Naive thymus-derived CD8-positive, alpha-beta T cell (primary cell): ENCODE results near the gene ATXN1L. TPM values are rescaled to one million over a fixed set of nuclear protein-coding genes. Genes with fewer than 3 reads are reported as not detected.
"Not testable (repeated sequence)": the region's sequence is repeated elsewhere in the genome, so short reads cannot be mapped to it uniquely, and the experiment has no call there.

Source experiments
- ATAC-seq, 2 donors: fragments of 150-1000 bp; cut with Tn5 transposase in 1 of 2; sonication (Bioruptor Pico), chemical (Tn5 transposase) in 1 of 2; 1 replicate in 1 of 2; 2 replicates in 1 of 2; pipeline ENCODE4 v1.10.0; 2021; ENCODE audit warnings: mild to moderate bottlenecking in 2 of 2, moderate library complexity in 2 of 2
- POLR2A ChIA-PET: fragments of 350-600 bp; sonication (Branson Sonifier 250); formaldehyde crosslinking; loops from one replicate; lab custom pipeline; 2021; ENCODE audit warnings: antibody characterized with exemption; lab: Charles Lee
- DNase-seq, 10 donors: peaks; one replicate each; pipeline versions ENCODE4 v3.0.0 to v3.0.0-alpha.2; 2020 to 2022
- H3K27ac Mint-ChIP-seq, 10 donors: one replicate each; pipeline ENCODE4 v1.8.0; 2020 to 2022; ENCODE audit warnings: mild to moderate bottlenecking in 10 of 10, mixed read lengths in 10 of 10, moderate library complexity in 4 of 10, inconsistent platforms in 1 of 10
- H3K27me3 Mint-ChIP-seq, 5 donors: one replicate each; pipeline ENCODE4 v1.8.0; 2021 to 2022; ENCODE audit warnings: mixed read lengths in 5 of 5
- H3K36me3 Mint-ChIP-seq, 3 donors: one replicate each; pipeline ENCODE4 v1.8.0; 2020 to 2022; ENCODE audit warnings: mixed read lengths in 3 of 3, mild to moderate bottlenecking in 2 of 3, inconsistent platforms in 1 of 3
- H3K4me1 Mint-ChIP-seq, 4 donors: one replicate each; pipeline ENCODE4 v1.8.0; 2021 to 2022; ENCODE audit warnings: mixed read lengths in 4 of 4
- H3K4me3 Mint-ChIP-seq, 10 donors: one replicate each; pipeline ENCODE4 v1.8.0; 2020 to 2022; ENCODE audit warnings: mild to moderate bottlenecking in 10 of 10, mixed read lengths in 10 of 10, moderate library complexity in 6 of 10, inconsistent platforms in 1 of 10
- H3K9me3 Mint-ChIP-seq, 9 donors: one replicate each; pipeline ENCODE4 v1.8.0; 2020 to 2022; ENCODE audit warnings: mixed read lengths in 9 of 9, mild to moderate bottlenecking in 3 of 9, inconsistent platforms in 1 of 9, moderate library complexity in 1 of 9
- polyA plus RNA-seq, 3 donors: library from polyadenylated mRNA; unstranded; fragments of 300-500 nt; fragmentation: Illumina TruSeq; gene quantifications; one replicate each; pipeline ENCODE4 v1.2.3, GENCODE V29; 2021
- total RNA-seq, 8 experiments: library from RNA in 2 of 8; stranded (reverse) in 2 of 8; gene quantifications; one replicate each; pipeline ENCODE4 v1.2.3 and lab custom pipeline; 2021 to 2026

The ATXN1L gene, protein sequence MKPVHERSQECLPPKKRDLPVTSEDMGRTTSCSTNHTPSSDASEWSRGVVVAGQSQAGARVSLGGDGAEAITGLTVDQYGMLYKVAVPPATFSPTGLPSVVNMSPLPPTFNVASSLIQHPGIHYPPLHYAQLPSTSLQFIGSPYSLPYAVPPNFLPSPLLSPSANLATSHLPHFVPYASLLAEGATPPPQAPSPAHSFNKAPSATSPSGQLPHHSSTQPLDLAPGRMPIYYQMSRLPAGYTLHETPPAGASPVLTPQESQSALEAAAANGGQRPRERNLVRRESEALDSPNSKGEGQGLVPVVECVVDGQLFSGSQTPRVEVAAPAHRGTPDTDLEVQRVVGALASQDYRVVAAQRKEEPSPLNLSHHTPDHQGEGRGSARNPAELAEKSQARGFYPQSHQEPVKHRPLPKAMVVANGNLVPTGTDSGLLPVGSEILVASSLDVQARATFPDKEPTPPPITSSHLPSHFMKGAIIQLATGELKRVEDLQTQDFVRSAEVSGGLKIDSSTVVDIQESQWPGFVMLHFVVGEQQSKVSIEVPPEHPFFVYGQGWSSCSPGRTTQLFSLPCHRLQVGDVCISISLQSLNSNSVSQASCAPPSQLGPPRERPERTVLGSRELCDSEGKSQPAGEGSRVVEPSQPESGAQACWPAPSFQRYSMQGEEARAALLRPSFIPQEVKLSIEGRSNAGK
- total RNA-seq (10 to 100 TPM; 34.2 to 35.6 TPM), polyA plus RNA-seq (1 to 10 TPM; 4.8 to 8.5 (median 7.5) TPM), total RNA-seq (lab: John Stamatoyannopoulos, UW) (58.3 to 129 (median 84.9) reads per million in 6 experiments)

DNA sequence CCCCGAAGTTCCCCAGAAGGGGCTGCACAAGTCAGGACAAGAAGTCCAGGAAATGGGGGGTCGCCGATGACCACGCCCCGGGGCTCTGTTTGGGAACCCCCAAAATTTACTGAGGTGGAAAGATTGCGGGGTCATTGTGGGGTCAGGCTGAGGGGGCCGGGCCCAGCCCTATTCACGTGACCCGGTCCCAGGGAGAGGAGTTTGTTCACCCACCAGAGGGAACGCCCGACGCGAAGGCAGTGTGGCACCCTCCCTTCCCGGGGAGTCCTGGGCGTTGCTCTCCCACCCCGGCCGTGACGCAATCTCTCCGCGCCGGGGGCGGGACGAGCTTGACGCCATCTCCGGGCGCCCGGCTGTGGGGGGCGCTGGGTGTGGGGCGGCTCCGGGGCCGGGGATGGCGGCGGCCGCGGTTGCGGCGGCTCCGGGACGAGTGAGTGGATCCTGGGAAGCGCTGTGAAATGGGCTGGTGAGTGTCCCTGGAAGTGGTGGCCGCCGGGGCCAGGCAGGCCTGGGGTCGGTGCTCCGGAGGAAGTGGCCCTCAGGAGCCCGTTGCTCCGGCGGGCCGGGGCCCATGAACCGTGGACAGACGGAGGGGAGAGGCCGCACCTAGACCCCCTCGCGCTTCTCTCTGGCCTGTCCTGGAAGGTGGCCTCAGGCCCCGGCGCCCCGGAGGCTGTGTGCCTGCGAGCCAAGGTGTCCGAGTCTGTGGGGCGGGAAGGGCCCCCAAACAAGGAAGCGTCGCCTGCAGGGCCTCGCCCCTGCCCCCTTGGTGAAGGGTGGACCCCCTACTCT is at the start of gene ATXN1L:
ATXN1L (plus strand) TSS at position 338 of the 792 bp plus-strand sequence. CDS start 3,765 bp downstream, outside the sequence.
- DNase-seq (peak; percentile 88 to 97 (median 95)), ATAC-seq (peak; percentile 95 to 97)
- peak within 1 kb of the TSS; percentile 90 to 96 (median 92) for H3K4me3 Mint-ChIP-seq
- no peaks in the 10 kb centered on the region for H3K27me3 Mint-ChIP-seq
- H3K36me3 Mint-ChIP-seq, result peaks cover 0 to 33% (median 12%) of the 10 kb centered on the region in 3 donors
- no peaks in the 10 kb centered on the region for H3K9me3 Mint-ChIP-seq
- POLR2A ChIA-PET, result interaction anchor here (0.7 to 3.9 kb wide), 10 partner anchors 26 to 53 kb away, joined by 3 to 35 read pairs (median 6); partner anchors contain the start of genes AP1G1, IST1 and ZNF821
- peak within 1 kb of the TSS; percentile 92 to 99 (median 98) for H3K27ac Mint-ChIP-seq
- peaks cover 15 to 47% (median 41%) of the 10 kb centered on the region in 4 donors for H3K4me1 Mint-ChIP-seq

DNA sequence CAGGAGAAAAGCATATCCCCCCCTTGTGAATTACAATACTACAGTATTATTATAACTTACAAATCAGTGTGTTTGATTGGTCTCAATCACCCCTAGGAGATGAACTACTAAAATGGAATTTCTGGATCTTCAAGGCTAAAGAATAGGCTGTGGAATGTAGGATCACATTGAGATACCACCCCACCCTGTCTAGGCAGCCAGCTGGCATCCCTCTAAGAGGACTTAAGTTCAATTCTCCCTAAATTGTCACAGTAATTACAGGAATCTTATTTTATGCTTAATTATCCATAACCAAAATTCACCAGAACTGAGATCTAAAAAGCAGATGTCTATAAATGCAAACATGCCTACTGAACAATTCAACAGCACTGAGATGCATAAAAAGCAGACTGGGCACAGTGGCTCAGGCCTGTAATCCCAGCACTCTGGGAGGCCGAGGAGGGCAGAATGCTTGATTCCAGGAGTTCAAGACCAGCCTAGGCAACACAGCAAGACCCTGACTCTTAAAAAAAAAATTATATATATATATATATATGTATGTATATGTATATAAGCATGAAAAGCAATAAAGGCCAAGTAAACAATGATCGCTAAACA is 49.2 kb upstream of the ATXN1L start:
- no peaks in the 10 kb centered on the region for H3K27me3 Mint-ChIP-seq
- DNase-seq, result no peak
- H3K4me1 Mint-ChIP-seq, result peaks cover 19 to 68% (median 58%) of the 10 kb centered on the region in 4 donors
- peaks cover 0 to 52% (median 3%) of the 10 kb centered on the region in 3 donors for H3K36me3 Mint-ChIP-seq
- peak overlapping the region in 5 of 10 donors; percentile 4 to 56 (median 18) for H3K4me3 Mint-ChIP-seq
- peak overlapping the region; percentile 0 to 85 (median 64) for H3K27ac Mint-ChIP-seq
- no peaks in the 10 kb centered on the region for H3K9me3 Mint-ChIP-seq
- ATAC-seq, result no peak
- POLR2A ChIA-PET, result interaction anchor here (0.5 to 1.9 kb wide), 2 partner anchors 12 to 168 kb away, joined by 3 to 11 read pairs; partner anchors contain the start of gene AP1G1

DNA sequence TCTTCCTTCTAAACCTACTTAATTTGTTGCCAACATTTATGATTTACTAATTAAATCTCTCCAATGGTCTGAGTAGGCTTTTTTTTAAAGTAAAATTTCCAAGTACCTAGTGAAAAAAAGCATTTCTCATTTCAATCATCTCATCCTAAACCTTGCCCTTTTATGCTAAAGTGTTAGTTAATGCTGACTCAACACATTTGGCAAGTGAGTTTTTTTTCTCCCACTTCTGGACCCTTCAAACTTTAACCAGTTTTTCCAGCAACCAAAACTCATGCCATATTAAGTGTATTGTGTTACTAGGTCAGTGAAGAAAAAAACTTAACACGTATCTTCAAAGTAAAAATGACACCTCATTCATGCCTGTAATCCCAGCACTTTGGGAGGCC is 42.5 kb upstream of the ATXN1L start:
- H3K27me3 Mint-ChIP-seq, result no peaks in the 10 kb centered on the region
- H3K9me3 Mint-ChIP-seq, result no peaks in the 10 kb centered on the region
- peak overlapping the region in 1 of 10 donors; percentile 26 for H3K4me3 Mint-ChIP-seq
- POLR2A ChIA-PET, result interaction anchor here (0.6 kb wide), 2 partner anchors 28 to 81 kb away, joined by 5 to 9 read pairs; no protein-coding TSS in a partner anchor
- peaks cover 13 to 54% (median 38%) of the 10 kb centered on the region in 4 donors for H3K4me1 Mint-ChIP-seq
- peaks cover 0 to 50% (median 6%) of the 10 kb centered on the region in 3 donors for H3K36me3 Mint-ChIP-seq
- ATAC-seq (no peak), DNase-seq (no peak)
- peak overlapping the region in 4 of 10 donors; percentile 3 to 82 (median 62) for H3K27ac Mint-ChIP-seq

DNA sequence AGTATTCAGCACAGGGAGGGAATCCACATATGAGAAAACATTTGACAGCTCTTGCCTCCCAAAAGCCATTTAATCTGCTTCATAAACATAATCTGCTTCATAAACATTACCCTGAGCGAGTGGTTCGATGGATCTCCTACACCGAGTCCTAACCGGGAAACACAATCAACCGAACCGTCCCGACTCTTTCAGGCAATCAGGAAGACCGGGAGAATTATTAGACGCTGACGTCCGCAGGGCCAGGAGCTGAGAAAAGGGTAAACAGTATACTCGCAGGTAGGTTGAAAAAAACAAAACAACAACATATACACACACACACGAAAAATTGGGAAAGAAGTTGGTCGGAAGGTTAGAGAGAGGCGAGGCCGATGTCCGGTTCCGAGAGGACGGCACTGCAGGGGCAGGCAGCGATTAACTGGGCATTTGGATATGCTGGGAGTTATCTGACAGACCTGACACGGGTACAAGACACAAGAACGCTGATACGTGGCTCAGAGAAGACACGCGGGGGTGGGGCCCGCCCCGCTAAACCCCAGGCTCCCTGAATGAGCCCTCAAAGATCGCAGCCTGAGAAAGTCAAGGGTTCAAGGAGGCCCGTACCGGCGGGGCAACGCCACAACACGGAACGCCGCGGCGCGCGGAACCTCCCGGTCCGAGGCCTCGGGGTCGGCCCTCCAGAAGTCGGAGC is 37.7 kb upstream of the ATXN1L start:
- POLR2A ChIA-PET, result interaction anchor here (1.1 to 6.2 kb wide), 9 partner anchors 13 to 243 kb away, joined by 3 to 76 read pairs (median 6); partner anchors contain the start of genes ATXN1L, IST1 and ZNF821
- H3K4me1 Mint-ChIP-seq, result peaks cover 10 to 53% (median 45%) of the 10 kb centered on the region in 4 donors
- ATAC-seq (peak; percentile 16 to 17), DNase-seq (no peak)
- H3K4me3 Mint-ChIP-seq, result peak overlapping the region; percentile 92 to 100 (median 98)
- no peaks in the 10 kb centered on the region for H3K9me3 Mint-ChIP-seq
- no peaks in the 10 kb centered on the region for H3K27me3 Mint-ChIP-seq
- peak overlapping the region; percentile 99 to 100 (median 100) for H3K27ac Mint-ChIP-seq
- peaks cover 0 to 18% (median 3%) of the 10 kb centered on the region in 3 donors for H3K36me3 Mint-ChIP-seq

DNA sequence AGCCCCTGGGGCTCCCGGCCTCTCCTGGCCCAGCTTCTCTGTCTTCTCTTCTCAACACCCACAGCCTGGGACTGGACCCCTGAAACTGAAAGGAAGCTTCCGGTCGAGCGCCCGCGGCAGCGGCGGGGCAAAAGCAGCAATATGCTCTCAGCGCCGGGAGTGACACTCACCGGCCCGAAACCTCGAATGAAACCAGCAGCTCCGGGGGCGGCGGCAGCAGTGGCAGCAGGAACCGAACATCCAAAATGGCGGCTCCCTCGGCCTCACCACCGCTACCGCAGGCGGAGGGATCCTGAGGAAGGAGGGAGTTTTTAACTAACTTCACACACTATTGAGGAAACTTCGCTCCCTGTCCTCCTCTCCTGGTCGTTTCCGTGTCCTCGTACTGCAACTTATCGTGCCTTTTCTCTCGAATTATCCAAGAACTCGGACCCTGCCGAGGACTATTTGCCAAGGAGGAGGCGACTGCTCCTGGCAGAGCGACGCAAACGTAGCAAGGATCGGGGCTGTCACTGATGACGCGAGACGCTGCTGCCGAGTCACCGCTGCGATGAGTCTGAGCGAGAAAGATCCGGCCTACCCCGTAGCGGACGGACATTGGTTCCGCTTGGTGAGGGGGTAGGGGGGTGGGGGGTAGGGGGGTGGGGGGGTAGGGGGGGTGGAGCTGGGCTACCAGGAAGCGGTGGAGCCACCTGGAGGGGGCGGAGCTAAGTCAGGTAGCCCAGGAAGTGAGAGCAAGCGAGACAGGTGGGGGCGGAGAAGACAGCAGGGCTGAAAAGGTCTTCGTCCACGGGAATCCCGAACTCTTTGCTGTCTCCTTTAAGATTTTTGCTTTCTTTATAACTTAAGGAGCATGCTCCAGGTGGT is 37.0 kb upstream of the ATXN1L start, which contains the start of gene AP1G1:
AP1G1 (minus strand) TSS at position 242 of the 867 bp plus-strand sequence. CDS start 19,355 bp downstream, outside the sequence.
- Mint-ChIP-seq H3K27me3 (no peaks in the 10 kb centered on the region), H3K4me3 (peak within 1 kb of the TSS; percentile 92 to 100 (median 98)), H3K36me3 (peaks cover 0 to 13% (median 0%) of the 10 kb centered on the region in 3 donors), H3K4me1 (peaks cover 7 to 48% (median 39%) of the 10 kb centered on the region in 4 donors), H3K27ac (peak within 1 kb of the TSS; percentile 99 to 100 (median 100)), H3K9me3 (no peaks in the 10 kb centered on the region)
- POLR2A ChIA-PET, result interaction anchor here (0.8 to 6.2 kb wide), 11 partner anchors 13 to 244 kb away, joined by 3 to 76 read pairs (median 5); partner anchors contain the start of genes ATXN1L, IST1 and ZNF821
- ATAC-seq (peak; percentile 90), DNase-seq (peak; percentile 78 to 98 (median 94))

DNA sequence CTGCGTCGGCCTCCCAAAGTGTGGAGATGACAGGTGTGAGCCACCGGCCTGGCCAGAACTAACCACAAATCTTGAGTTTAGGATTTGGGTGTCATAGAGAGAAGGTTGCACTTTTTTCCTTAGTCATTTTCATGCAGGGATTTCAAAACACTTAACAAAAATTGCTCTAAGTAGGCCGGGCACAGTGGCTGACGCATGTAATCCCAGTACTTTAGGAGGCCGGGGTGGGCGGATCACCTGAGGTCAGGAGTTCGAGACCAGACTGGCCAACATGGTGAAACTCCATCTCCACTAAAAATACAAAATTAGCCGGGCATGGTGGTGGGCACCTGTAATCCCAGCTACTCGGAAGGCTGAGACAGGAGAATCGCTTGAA is 35.6 kb upstream of the ATXN1L start:
- peaks cover 7 to 39% (median 30%) of the 10 kb centered on the region in 4 donors for H3K4me1 Mint-ChIP-seq
- H3K36me3 Mint-ChIP-seq, ATAC-seq, H3K27me3 Mint-ChIP-seq, DNase-seq, H3K9me3 Mint-ChIP-seq: not testable (repeated sequence)
- peak overlapping the region in 8 of 10 donors; percentile 10 to 100 (median 94) for H3K4me3 Mint-ChIP-seq
- peak overlapping the region in 9 of 10 donors; percentile 99 to 100 (median 100) for H3K27ac Mint-ChIP-seq
- POLR2A ChIA-PET, result interaction anchor here (0.6 to 6.2 kb wide), 6 partner anchors 8 to 1467 kb away, joined by 3 to 76 read pairs (median 4); partner anchors contain the start of genes IST1 and ZNF821

DNA sequence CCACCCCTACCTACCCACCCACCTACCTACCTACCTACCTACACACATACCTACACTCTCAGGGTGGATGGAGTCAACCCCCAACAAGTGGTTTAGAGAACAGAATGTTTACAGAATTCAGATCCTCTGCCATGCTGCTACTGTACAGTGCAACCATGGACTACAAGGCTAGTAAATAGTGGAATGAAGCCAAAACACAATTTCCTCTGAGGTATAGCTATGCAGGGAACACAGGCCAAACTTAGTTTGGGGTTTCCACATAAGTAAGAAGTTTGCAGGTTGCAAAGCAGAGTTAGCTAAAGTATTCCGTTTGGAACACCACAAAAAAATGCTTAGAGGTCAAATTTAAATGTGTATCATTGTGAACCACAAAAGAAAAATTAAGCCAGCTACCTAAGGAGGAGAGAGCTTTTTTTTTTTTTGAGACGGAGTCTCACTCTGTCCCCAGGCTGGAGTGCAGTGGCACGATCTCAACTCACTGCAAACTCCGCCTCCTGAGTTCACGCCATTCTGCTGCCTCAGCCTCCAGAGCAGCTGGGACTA is 34.4 kb upstream of the ATXN1L start:
- Mint-ChIP-seq H3K9me3 (no peaks in the 10 kb centered on the region), H3K4me1 (peaks cover 7 to 34% (median 27%) of the 10 kb centered on the region in 4 donors), H3K4me3 (peak overlapping the region in 3 of 10 donors; percentile 21 to 47 (median 41)), H3K36me3 (no peaks in the 10 kb centered on the region), H3K27ac (peak overlapping the region; percentile 48 to 94 (median 80)), H3K27me3 (no peaks in the 10 kb centered on the region)
- ATAC-seq (peak; percentile 5 to 40), DNase-seq (peak in 3 of 10 donors; percentile 33 to 67 (median 52))
- POLR2A ChIA-PET, result interaction anchor here (0.6 to 6.2 kb wide), 7 partner anchors 9 to 1392 kb away, joined by 3 to 76 read pairs (median 6); partner anchors contain the start of genes ATXN1L, IST1 and ZNF821

DNA sequence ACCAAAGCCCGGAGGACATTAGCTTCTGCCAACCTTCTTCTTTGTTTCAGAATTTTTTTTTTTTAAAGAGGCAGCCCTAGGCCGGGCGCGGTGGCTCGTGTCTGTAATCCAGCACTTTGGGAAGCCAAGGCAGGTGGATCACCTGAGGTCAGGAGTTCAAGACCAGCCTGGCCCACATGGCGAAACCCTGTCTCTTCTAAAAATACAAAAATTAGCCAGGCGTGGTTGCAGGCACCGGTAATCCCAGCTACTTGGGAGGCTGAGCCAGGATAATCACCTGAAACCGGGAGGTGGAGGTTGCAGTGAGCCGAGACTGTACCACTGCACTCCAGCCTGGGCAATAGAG is 28.6 kb upstream of the ATXN1L start:
- H3K4me1 Mint-ChIP-seq, ATAC-seq, H3K4me3 Mint-ChIP-seq, H3K27ac Mint-ChIP-seq, DNase-seq, H3K27me3 Mint-ChIP-seq, H3K9me3 Mint-ChIP-seq, H3K36me3 Mint-ChIP-seq: not testable (repeated sequence)
- POLR2A ChIA-PET, result interaction anchor here (0.6 kb wide), 1 partner anchor 77 kb away, joined by 3 read pairs; no protein-coding TSS in a partner anchor

DNA sequence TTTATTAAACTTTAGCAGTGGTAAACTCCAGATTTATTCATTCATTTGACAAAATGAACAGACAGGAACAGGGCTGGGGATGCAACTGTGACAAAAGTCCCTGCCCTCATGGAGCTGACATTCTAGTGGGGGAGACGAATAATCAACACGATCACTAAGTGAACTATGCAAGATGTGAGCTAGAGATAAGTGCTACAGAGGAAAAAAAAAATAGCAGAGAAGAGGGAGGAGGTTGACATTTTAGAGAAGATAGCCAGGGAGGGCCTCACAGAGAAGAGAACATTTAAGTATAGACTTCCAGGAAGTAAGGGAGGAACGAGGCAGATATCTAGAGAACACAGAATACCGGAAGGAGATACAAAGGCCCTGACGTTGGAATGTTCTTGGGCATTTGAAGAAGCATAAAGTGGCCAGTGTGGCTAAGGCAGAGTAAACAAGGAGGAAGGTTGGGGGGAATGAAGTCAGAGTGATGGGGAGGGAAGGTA is 19.2 kb upstream of the ATXN1L start:
- POLR2A ChIA-PET, result no interaction called here
- Mint-ChIP-seq H3K36me3 (no peaks in the 10 kb centered on the region), H3K27ac (no peak overlapping the region), H3K27me3 (no peaks in the 10 kb centered on the region), H3K4me1 (peaks cover 0 to 3% (median 0%) of the 10 kb centered on the region in 4 donors), H3K4me3 (no peak overlapping the region), H3K9me3 (no peaks in the 10 kb centered on the region)
- ATAC-seq (no peak), DNase-seq (no peak)
